K562 (cell line): ENCODE measurements around the gene ATP5F1A. TPM values are rescaled to one million over a fixed set of nuclear protein-coding genes. Genes with fewer than 3 reads are reported as not detected.

ENCODE experiments used
- CUX1 ChIP-seq: fragments of 200-800 bp; sonication (Bioruptor generic); IDR thresholded peaks from 2 replicates; pipeline ENCODE4 v1.6.1; 2016; ENCODE audit warnings: missing genetic modification characterization, missing compliant biosample characterization
- DNMT1 ChIP-seq: fragments of 450-650 bp; IDR thresholded peaks from 2 replicates; pipeline ENCODE4 v1.6.1; 2016; ENCODE audit warnings: antibody characterized with exemption, mild to moderate bottlenecking
- FIP1L1 ChIP-seq: fragments of 200-400 bp; formaldehyde crosslinking; IDR thresholded peaks from 2 replicates; pipeline ENCODE4 v1.6.1; 2018; ENCODE audit warnings: mild to moderate bottlenecking, low read depth, low read length; ENCODE audit not compliant: poor library complexity, severe bottlenecking
- GABPA ChIP-seq: fragments of 200-800 bp; sonication (Bioruptor generic); conservative IDR thresholded peaks from 2 replicates; pipeline ENCODE4 v1.6.1; 2016; ENCODE audit warnings: low read depth, missing genetic modification characterization, missing compliant biosample characterization
- HBP1 ChIP-seq: fragments of 450-650 bp; formaldehyde crosslinking; IDR thresholded peaks from 2 replicates; pipeline ENCODE4 v1.4.0; 2022; ENCODE audit warnings: missing genetic modification characterization
- KDM5B ChIP-seq: fragments of 200-600 bp; sonication (generic); IDR thresholded peaks from 2 replicates; pipeline ENCODE4 v1.6.1; 2012; ENCODE audit warnings: low read depth, mild to moderate bottlenecking, moderate library complexity, low read length, control low read depth, inconsistent platforms; ENCODE audit not compliant: insufficient replicate concordance
- NCOA6 ChIP-seq: fragments of 450-650 bp; IDR thresholded peaks from 2 replicates; pipeline ENCODE4 v1.6.1; 2017; ENCODE audit warnings: mild to moderate bottlenecking
- PHF8 ChIP-seq: fragments of 200-600 bp; sonication (generic); IDR thresholded peaks from 2 replicates; pipeline ENCODE4 v1.6.1; 2012; ENCODE audit warnings: mixed run types, mild to moderate bottlenecking, inconsistent platforms, low read length, moderate library complexity, borderline replicate concordance
- RERE ChIP-seq: sonication (generic); formaldehyde crosslinking; IDR thresholded peaks from 2 replicates; pipeline ENCODE4 v1.8.0; 2023; ENCODE audit warnings: missing genetic modification reagents, mild to moderate bottlenecking, borderline replicate concordance
- ZFP91 ChIP-seq: sonication (generic); formaldehyde crosslinking; IDR thresholded peaks from 2 replicates; pipeline ENCODE4 v1.8.0; 2022; ENCODE audit warnings: mild to moderate bottlenecking, missing genetic modification reagents
- ZNF140 ChIP-seq: fragments of 250-450 bp; sonication (Bioruptor Pico); IDR thresholded peaks from 2 replicates; pipeline ENCODE4 v1.8.0; 2021; ENCODE audit warnings: moderate library complexity, mild to moderate bottlenecking, inconsistent platforms
- ZNF24 ChIP-seq: fragments of 450-650 bp; IDR thresholded peaks from 2 replicates; pipeline ENCODE4 v1.6.1; 2016
- polyA plus RNA-seq, 8 experiments: library from polyadenylated mRNA; depleted of rRNA in 4 of 8; stranded (reverse) in 5 of 8; unstranded in 3 of 8; fragments of >200 nt; fragmentation: Nextera tagmentation in 2 of 8; fragmentation: Illumina TruSeq in 1 of 8; extraction: Ambion mirVana in 2 of 8; extraction: Trizol in 1 of 8; gene quantifications; 2 replicates each; pipeline versions ENCODE4 v1.2.1 to v1.2.3, GENCODE V29; 2011 to 2014; ENCODE audit warnings: inconsistent platforms in 1 of 8, missing spikeins in 1 of 8
- total RNA-seq, 7 experiments: library from RNA; depleted of rRNA in 6 of 7; stranded (reverse); fragments of >200 nt in 6 of 7; fragmentation: Illumina TruSeq in 2 of 7; extraction: Trizol in 2 of 7; gene quantifications; 2 replicates each; pipeline versions ENCODE4 v1.2.1 to v1.2.3, GENCODE V29; 2011 to 2021; ENCODE audit warnings: low replicate concordance in 1 of 7

ATP5F1A gene
- total and polyA plus RNA-seq, 9 of the 15 experiments (the other 6 are each of a cell fraction or from before 2014, with no cell fraction given), result 377 to 762 (median 490) TPM

- no peak for TF ChIP-seq RERE (CRISPR knock-in tag)
- TF ChIP-seq PHF8, result peak; percentile 89
- no peak for TF ChIP-seq DNMT1
- no peak for TF ChIP-seq ZNF140 (CRISPR knock-in tag)
- TF ChIP-seq FIP1L1, result no peak
- no peak for TF ChIP-seq HBP1 (CRISPR knock-in tag)
- no peak for TF ChIP-seq ZFP91 (CRISPR knock-in tag)
- TF ChIP-seq GABPA (tag), result peak; percentile 95
- TF ChIP-seq ZNF24, result no peak
- no peak for TF ChIP-seq NCOA6
- TF ChIP-seq CUX1 (CRISPR knock-in tag), result no peak
- peak; percentile 70 for TF ChIP-seq KDM5B
Measured at GRCh38 chr18:46097801-46098615, at the start of gene ATP5F1A (continued).
